SH-SY5Y (cell line): ENCODE data around the gene KCNK15.

Experiments
- GATA2 ChIP-seq: IDR thresholded peaks from 2 replicates; pipeline ENCODE4 v1.6.1; 2011; ENCODE audit warnings: mild to moderate bottlenecking, low read depth, low read length
- GATA3 ChIP-seq: IDR thresholded peaks from 2 replicates; pipeline ENCODE4 v1.6.1; 2011; ENCODE audit warnings: low read depth, mild to moderate bottlenecking, low read length, moderate library complexity

GRCh38 chr20:44703956-44704488, 41.6 kb upstream of the KCNK15 start:
- TF ChIP-seq GATA2 (no peak), GATA3 (no peak)
